GM21529 (cell line): ENCODE measurements around the gene PTPRN2.
"Not testable (repeated sequence)": the region's sequence is repeated elsewhere in the genome, so short reads cannot be mapped to it uniquely, and the experiment has no call there.

Source experiments
- ATAC-seq: cut with Tn5 transposase; IDR thresholded peaks from one replicate; pipeline ENCODE4 v1.9.1; 2021; ENCODE audit not compliant: unreplicated experiment

The PTPRN2 gene

GRCh38 chr7:158587162-158588084 lies at the start of gene PTPRN2:
Gene PTPRN2, minus strand, starts transcription at chr7:158587823.
- ATAC-seq: peak; percentile 61

- peak; percentile 83 for ATAC-seq
Measured at GRCh38 chr7:158633055-158633956, 45.7 kb upstream of the PTPRN2 start.

DNA sequence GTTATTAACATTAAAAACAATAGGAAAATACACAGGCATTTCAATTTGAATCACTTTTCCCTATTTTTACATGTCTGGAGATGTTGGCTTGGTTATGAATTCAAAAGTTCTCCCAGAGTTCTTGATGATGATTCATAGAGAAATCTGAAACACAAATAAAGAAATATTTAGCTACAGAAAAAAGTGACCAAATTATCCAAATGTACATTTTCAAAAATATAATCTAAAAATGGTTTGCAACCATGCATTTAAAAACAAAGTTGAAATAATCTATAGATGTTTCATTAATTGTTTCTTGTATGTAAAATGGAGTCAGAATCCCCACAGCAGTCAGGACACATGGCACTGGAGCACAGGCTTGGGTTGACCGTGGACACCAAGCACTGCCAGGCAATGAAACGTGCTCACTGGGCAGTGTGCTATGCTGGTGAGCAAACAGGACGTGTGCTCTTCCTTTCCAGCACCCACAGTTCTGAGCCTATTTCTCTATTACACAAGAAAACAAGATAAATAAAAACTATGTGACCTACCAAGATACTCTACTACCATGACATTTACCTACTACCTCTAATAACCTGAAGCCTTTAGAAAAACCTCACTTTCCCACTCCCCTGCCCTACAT lies 44.1 kb upstream of the PTPRN2 start:
- no peak for ATAC-seq

GRCh38 chr7:158626289-158626688 lies 38.7 kb upstream of the PTPRN2 start:
- ATAC-seq: not testable (repeated sequence)

- no peak for ATAC-seq
Measured at GRCh38 chr7:158623241-158623640, 35.6 kb upstream of the PTPRN2 start.

GRCh38 chr7:158620839-158621441 lies 33.3 kb upstream of the PTPRN2 start:
- ATAC-seq: no peak

- ATAC-seq: no peak
Measured at GRCh38 chr7:158620418-158620817, 32.8 kb upstream of the PTPRN2 start.

DNA sequence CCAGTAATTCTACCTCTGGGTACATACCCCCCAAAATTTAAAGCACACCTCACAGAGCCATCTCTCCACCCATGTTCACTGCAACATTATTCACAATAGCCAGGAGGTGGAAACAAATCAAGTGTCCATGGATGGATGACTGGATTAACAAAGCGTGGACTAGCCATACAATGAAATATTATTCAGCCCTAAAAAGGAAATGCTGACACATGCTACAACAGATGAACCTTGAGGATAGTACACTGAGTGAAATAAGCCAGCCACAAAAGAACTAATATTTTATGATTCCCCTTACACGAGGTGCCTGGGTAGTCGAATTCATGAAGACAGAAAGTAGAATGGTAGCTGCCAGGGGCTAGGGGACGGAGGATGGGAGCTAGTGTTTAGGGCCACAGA lies 31.1 kb upstream of the PTPRN2 start:
- ATAC-seq: no peak

DNA sequence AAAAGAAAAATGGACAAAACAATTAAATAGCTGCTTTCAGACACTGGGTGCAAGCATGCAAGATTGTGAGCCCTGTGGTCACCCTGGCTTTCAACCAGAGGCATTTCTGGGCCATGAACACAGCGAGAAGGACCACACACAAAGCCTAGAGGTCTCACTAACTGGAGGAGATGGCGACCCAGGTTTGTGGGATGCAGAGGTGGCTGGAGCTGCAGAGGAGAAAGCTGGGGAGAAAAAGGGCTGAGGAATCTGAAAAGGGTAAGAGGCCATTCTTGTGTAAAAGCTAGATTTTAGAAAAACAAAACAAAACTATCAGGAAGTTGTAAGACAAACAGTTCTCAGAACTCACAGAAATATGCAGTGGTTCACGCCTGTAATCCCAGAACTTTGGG lies 30.1 kb upstream of the PTPRN2 start:
- no peak for ATAC-seq

DNA sequence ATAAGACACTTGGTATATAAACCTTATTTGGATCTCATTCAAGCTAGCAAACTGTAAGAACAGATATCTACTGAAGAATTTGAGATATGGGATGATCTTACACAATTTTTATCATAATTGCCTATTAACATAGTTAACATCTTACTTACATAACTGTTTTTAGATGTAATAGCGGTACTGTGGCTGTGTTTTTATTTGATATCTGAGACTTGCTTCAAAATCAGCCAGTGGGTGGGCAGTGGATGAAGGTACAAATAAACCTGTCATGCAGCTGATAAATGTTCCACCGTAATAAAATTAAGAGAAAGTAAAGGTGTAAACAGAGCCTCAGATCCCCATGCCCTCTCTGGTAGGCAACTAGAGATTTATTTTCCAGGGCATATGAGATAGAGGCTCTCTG lies 28.4 kb upstream of the PTPRN2 start:
- ATAC-seq: no peak

GRCh38 chr7:158614700-158615099 lies 27.1 kb upstream of the PTPRN2 start:
- ATAC-seq: no peak

- peak; percentile 90 for ATAC-seq
Measured at GRCh38 chr7:158613481-158613880, 25.9 kb upstream of the PTPRN2 start.

- ATAC-seq: no peak
Measured at GRCh38 chr7:158612546-158612945, 24.9 kb upstream of the PTPRN2 start.

GRCh38 chr7:158611541-158611940 lies 23.9 kb upstream of the PTPRN2 start:
- ATAC-seq: no peak

GRCh38 chr7:158609313-158609974 lies 21.8 kb upstream of the PTPRN2 start:
- ATAC-seq: no peak

GRCh38 chr7:158607563-158607962 lies 19.9 kb upstream of the PTPRN2 start:
- no peak for ATAC-seq

DNA sequence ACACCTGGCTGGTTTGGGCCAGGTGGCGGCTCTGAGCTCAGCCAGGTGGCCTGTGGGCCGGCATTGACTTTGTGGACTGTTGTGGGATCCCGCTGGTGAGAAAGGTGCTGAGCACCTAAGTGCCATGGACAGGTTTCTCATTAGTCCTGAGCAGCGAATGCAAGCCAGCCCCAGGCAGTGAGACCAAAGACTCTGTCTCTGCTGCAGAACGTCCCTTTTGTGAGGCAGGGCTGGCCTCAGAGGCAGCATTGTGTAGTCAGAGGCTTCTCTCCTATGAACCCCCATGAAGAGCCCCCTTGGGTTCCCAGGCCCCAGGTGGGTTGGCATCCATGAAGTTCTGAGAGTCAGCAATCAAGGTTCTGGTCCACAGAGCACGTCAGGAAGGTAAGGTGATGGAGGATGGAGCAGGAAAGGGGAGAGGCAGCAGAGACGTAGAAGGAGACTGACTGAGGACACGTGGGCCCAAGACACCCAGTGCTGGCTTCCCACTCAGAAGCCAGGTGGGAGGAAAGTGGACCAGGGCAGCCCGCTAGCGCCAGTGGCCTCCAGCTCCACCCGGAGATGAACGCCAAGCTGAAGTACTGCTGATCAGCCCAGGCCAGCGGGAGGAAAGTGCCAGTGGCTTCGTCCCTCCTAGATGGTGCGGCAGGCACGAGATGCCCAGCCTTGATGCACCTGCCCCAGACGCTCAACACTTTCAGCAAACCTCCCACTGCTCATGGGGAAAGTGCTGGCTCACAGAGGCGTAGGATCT lies 19.2 kb upstream of the PTPRN2 start:
- ATAC-seq: no peak

DNA sequence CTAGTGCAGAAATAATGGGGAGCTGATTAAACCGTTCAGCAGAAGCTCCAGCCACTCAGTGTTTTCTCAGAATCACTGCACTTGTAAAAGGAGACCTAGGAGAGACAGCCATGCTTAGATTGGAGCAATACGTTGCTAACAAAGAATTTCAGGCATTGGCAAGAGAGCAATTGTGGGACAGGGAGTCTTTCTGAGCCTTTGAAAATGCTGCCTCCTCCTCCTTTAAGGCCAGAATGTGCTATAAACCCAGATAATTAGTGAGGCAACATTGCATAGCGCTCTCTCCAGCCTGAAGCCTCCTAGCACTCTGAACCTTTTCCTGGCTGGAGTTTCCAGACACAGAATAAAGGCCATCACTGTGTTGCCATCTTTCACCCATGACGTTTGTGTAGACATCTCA lies 18.5 kb upstream of the PTPRN2 start:
- no peak for ATAC-seq
